ENCODE measurements around the gene CISD2. TPM values are rescaled to one million over a fixed set of nuclear protein-coding genes. Genes with fewer than 3 reads are reported as not detected.
"Not testable (repeated sequence)": the region's sequence is repeated elsewhere in the genome, so short reads cannot be mapped to it uniquely, and the experiment has no call there.

Gene CISD2
- total RNA-seq, result 42.8 and 43.2 TPM in 2 replicates
- long read RNA-seq, full-length matches to known transcripts, result 141 of 151 reads
- long read RNA-seq, partial matches to known transcripts, result 2 of 151 reads
- long read RNA-seq, other reads (novel, unspliced or antisense), result 8 of 151 reads

- TF ChIP-seq CTCF (conservative IDR thresholded peaks at IDR 0.05), result no peak
- peak within 1 kb of the TSS; percentile 99 for H3K27ac Mint-ChIP-seq (ENCODE audit: unreplicated experiment)
- H3K4me1 Mint-ChIP-seq, result peaks cover 44% of the 10 kb centered on the region
- H3K9me3 Mint-ChIP-seq, result peaks cover 3% of the 10 kb centered on the region
- H3K4me3 Mint-ChIP-seq, result peak within 1 kb of the TSS; percentile 95
- H3K36me3 Mint-ChIP-seq (ENCODE audit: low read depth), result peaks cover 20% of the 10 kb centered on the region
- H3K27me3 Mint-ChIP-seq (ENCODE audit: low read depth), result no peaks in the 10 kb centered on the region
- peak; percentile 85 for DNase-seq (ENCODE audit: low read depth, low spot score)
Measured at GRCh38 chr4:102868781-102869568, at the start of gene CISD2. CISD2 (plus strand) TSS chr4:102868992; CDS start chr4:102869085, 93 bp downstream.

- peak overlapping the region; percentile 38 for H3K4me3 Mint-ChIP-seq
- peaks cover 12% of the 10 kb centered on the region for H3K36me3 Mint-ChIP-seq (ENCODE audit: low read depth)
- DNase-seq (ENCODE audit: low read depth, low spot score); H3K27me3 Mint-ChIP-seq (ENCODE audit: low read depth); H3K9me3 Mint-ChIP-seq; H3K27ac Mint-ChIP-seq (ENCODE audit: unreplicated experiment): not testable (repeated sequence)
- peaks cover 59% of the 10 kb centered on the region for H3K4me1 Mint-ChIP-seq
Measured at GRCh38 chr4:102819100-102819499, 49.7 kb upstream of the CISD2 start.

GRCh38 chr4:102819588-102820365 lies 49.0 kb upstream of the CISD2 start:
- Mint-ChIP-seq H3K4me1 (peaks cover 56% of the 10 kb centered on the region), H3K36me3 (ENCODE audit: low read depth) (peaks cover 12% of the 10 kb centered on the region), H3K4me3 (peak overlapping the region; percentile 1), H3K9me3 (no peaks in the 10 kb centered on the region), H3K27me3 (ENCODE audit: low read depth) (no peaks in the 10 kb centered on the region), H3K27ac (ENCODE audit: unreplicated experiment) (no peak overlapping the region)
- DNase-seq (ENCODE audit: low read depth, low spot score), result no peak
- no peak for TF ChIP-seq CTCF (conservative IDR thresholded peaks at IDR 0.05)

GRCh38 chr4:102823464-102823863 lies 45.3 kb upstream of the CISD2 start:
- peaks cover 39% of the 10 kb centered on the region for H3K4me1 Mint-ChIP-seq
- DNase-seq (ENCODE audit: low read depth, low spot score), result no peak
- H3K27ac Mint-ChIP-seq (ENCODE audit: unreplicated experiment), result no peak overlapping the region
- H3K27me3 Mint-ChIP-seq (ENCODE audit: low read depth), result no peaks in the 10 kb centered on the region
- no peak overlapping the region for H3K4me3 Mint-ChIP-seq
- no peak for TF ChIP-seq CTCF (conservative IDR thresholded peaks at IDR 0.05)
- H3K36me3 Mint-ChIP-seq (ENCODE audit: low read depth), result peaks cover 7% of the 10 kb centered on the region
- H3K9me3 Mint-ChIP-seq, result no peaks in the 10 kb centered on the region

GRCh38 chr4:102823897-102824296 lies 44.9 kb upstream of the CISD2 start:
- H3K27me3 Mint-ChIP-seq (ENCODE audit: low read depth), result no peaks in the 10 kb centered on the region
- H3K27ac Mint-ChIP-seq (ENCODE audit: unreplicated experiment), result no peak overlapping the region
- H3K36me3 Mint-ChIP-seq (ENCODE audit: low read depth), result peaks cover 7% of the 10 kb centered on the region
- H3K9me3 Mint-ChIP-seq, result no peaks in the 10 kb centered on the region
- H3K4me3 Mint-ChIP-seq, result no peak overlapping the region
- H3K4me1 Mint-ChIP-seq, result peaks cover 40% of the 10 kb centered on the region
- TF ChIP-seq CTCF (conservative IDR thresholded peaks at IDR 0.05), result no peak
- DNase-seq (ENCODE audit: low read depth, low spot score), result no peak
